GM23248 (cell line): Measurements from ENCODE around the gene MYBPH.

Experiments
- EZH2 ChIP-seq: fragments of 200-600 bp; sonication (generic); IDR thresholded peaks from 2 replicates; pipeline ENCODE4 v1.6.1; 2018; ENCODE audit warnings: antibody characterized with exemption, mild to moderate bottlenecking; ENCODE audit not compliant: insufficient read depth, poor library complexity, severe bottlenecking
- EZH2phosphoT487 ChIP-seq: fragments of 200-600 bp; sonication (generic); IDR thresholded peaks from 2 replicates; pipeline ENCODE4 v1.6.1; 2018; ENCODE audit warnings: antibody characterized with exemption, moderate library complexity, mild to moderate bottlenecking, low read depth; ENCODE audit not compliant: insufficient read depth

DNA sequence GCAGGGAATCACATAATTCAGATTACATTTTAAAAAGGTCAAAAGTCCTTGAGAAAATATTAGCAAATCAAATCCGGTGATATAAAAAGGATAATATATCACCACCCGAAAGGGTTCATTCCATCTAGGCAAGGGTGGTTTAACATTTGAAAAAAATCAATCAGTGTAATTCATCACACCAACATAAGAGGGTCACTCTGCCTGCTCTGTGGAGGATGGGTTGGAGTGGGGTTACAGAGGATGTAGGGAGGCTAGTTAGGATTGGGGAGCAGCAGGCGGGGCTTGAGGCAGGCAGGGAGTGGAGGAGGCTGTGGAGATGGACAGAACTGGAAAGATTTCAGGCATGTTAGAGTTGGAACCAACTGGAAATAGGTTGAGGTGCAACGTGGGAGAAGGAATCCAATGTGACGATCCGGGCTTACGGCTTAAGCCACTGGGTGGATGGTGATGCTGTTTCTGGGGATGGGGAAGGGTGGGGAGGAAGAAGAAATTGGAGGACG lies 35.6 kb downstream of the MYBPH start:
- TF ChIP-seq EZH2phosphoT487 (no peak), EZH2 (no peak)
